Measurements from ENCODE around the gene ST7. TPM values are rescaled to one million over a fixed set of nuclear protein-coding genes. Genes with fewer than 3 reads are reported as not detected.

Gene ST7
- total RNA-seq, 1 experiment from 2014 or later, result 12.9 TPM

DNA sequence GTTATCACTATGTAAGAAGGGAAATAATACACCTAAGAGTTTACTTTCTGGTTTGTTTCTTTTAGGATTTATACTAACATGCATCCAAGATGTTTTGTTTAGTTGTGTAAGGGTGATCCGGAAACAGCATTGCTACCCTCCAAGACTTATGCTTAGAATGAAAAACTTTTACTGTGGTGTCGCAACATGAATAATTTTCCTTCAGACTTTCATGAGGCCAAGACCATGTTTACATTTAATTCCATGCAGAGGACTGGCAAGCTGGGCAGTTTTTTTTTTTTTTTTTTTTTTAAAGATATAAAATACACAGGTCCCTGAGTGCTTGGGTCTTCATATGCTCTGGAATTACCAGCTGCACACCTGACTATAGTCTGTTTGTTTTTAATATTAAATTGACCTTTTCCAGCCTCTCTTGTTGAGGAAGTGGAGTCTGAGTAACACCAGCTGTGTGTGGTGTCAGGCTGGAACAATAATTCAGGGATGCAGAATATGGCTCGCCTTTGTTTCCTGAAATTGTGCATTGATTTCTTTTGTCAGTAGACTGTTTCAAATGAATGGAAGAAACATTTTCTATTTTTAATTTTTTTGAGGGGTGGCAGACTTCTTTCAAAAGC lies 81.7 kb downstream of the ST7 start:
- Histone ChIP-seq H4K91ac (ENCODE audit: insufficient read length, low read depth, low read length) (no peak overlapping the region), H3K23me2 (ENCODE audit: insufficient read length, low read depth, low read length, poor library complexity, severe bottlenecking) (no peaks in the 10 kb centered on the region), H3K9me3 (ENCODE audit: control insufficient read depth, low read depth, low read length) (no peaks in the 10 kb centered on the region), H3K4me1 (ENCODE audit: insufficient read depth, low read length) (no peaks in the 10 kb centered on the region), H2AK5ac (ENCODE audit: insufficient read length, low read length) (no peak overlapping the region), H4K20me1 (ENCODE audit: control insufficient read depth, insufficient read depth, insufficient read length) (no peaks in the 10 kb centered on the region), H4K8ac (replicated peaks; ENCODE audit: insufficient read length, low read depth, low read length) (no peak overlapping the region), H3K23ac (ENCODE audit: insufficient read length, low read depth, low read length) (no peak overlapping the region), H2BK15ac (ENCODE audit: low read depth, low read length) (no peak overlapping the region), H3K14ac (ENCODE audit: insufficient read depth, low read length) (no peak overlapping the region), H3K18ac (ENCODE audit: insufficient read length, low read depth, low read length) (no peak overlapping the region), H2AFZ (ENCODE audit: low read length) (no peak overlapping the region), H4K5ac (ENCODE audit: insufficient read length, low read depth, low read length) (no peak overlapping the region), H3K27ac (ENCODE audit: insufficient read length, low read depth, low read length) (no peak overlapping the region), H2BK120ac (ENCODE audit: low read depth, low read length, poor library complexity, severe bottlenecking) (no peak overlapping the region), H2BK12ac (ENCODE audit: insufficient read length, low read depth, low read length) (no peak overlapping the region), H3K79me1 (ENCODE audit: insufficient read depth, low read depth, low read length, poor library complexity, severe bottlenecking) (no peaks in the 10 kb centered on the region), H3K27me3 (ENCODE audit: insufficient read depth, low read length) (no peaks in the 10 kb centered on the region), H3T11ph (ENCODE audit: low read length) (no peak overlapping the region), H3K79me2 (ENCODE audit: insufficient read depth, low read length) (no peaks in the 10 kb centered on the region), H3K56ac (ENCODE audit: insufficient read length, low read depth, low read length) (no peak overlapping the region), H2BK5ac (ENCODE audit: insufficient read length, low read length) (no peak overlapping the region), H3K4ac (ENCODE audit: low read depth, low read length) (no peak overlapping the region), H2BK20ac (ENCODE audit: low read depth, low read length, poor library complexity, severe bottlenecking) (no peak overlapping the region), H3K9ac (ENCODE audit: extremely low read depth, insufficient read length, low read length) (no peak overlapping the region), H3K4me2 (ENCODE audit: insufficient read depth, insufficient read length, low read length) (no peak overlapping the region)
- Mint-ChIP-seq H3K4me1 (no peaks in the 10 kb centered on the region), H3K27ac (0 out of 7 replicates have a peak overlapping the region, but pooled peaks of 1 of the 3 experiments have one; percentile 26), H3K27me3 (ENCODE audit: low read depth) (no peaks in the 10 kb centered on the region), H3K9me3 (peaks cover 11% of the 10 kb centered on the region in 2 experiments), H3K4me3 (no peak overlapping the region), H3K36me3 (ENCODE audit: insufficient read depth in 1 of 3, low read depth in 3 of 3) (peaks cover 5 to 10% (median 8%) of the 10 kb centered on the region in 3 experiments; a peak in 5 of 7 replicates)
- no peak for DNase-seq
- TF ChIP-seq CTCF (conservative IDR thresholded peaks at IDR 0.05), result no peak
- WGBS (ENCODE audit: extremely low coverage, insufficient read length, low lambda C conversion rate), result no CpG with 5 or more reads among the region's 3 CpGs
